Brain pericyte (primary cell): ENCODE data around the gene ZDHHC8.

Experiments
- DNase-seq: peaks from one replicate; pipeline ENCODE4 v3.0.0-alpha.2; 2012; ENCODE audit warnings: low read depth, low spot score

ZDHHC8 gene

DNA sequence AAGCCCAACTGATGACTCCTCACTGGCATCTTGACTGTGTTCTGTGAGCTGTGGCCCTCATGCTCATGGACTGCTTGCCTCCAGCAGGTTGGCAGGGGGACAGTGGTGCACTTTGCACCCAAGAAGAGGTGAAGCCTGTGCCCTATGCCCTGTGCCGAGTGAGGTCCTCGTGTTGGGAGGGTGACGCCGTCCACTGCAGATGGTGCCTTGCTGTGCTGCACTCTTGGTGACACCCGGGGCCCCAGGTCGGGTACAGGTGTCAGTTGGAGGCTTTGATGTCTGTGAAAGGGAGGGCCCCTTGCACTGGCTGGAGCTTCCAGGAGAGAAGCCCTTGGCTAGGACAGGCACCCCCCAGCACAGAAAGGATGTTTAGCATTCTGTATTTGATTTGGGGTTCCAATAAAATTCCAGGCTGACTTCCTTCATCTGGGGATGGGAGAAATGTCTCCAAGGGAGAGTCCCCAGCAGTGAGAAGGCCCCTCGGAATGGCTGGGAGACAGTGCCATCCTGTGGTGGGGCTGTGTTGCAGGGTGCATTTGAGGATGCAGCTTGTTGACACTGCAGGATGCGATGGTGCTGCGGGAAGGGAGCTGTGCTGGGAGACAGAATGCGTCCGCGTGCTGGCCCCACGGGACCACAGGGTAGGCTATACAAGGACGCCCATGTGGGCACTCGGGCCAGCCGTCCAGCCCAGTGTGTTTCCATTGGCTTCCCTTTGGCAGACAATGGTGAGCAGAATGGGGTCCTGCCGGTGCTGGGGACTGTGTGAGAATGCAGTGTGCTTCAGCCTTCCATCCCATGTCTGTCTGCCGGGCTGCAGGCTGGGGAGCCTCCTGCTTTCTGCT lies 2.5 kb upstream of the ZDHHC8 start:
- DNase-seq = no peak

DNA sequence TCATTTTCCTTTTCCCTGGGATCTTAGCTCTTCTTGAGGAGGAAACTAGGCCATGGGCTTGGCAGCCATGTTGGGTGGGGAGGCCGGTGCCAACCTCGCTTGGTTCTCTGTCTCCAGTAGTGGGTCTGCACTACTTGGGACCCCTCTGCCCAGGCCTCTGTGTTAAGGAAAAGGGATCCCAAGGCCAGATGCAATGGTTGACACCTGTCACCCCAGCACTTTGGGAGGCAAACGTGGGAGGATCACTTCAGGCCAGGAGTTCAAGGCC lies 1.9 kb upstream of the ZDHHC8 start:
- DNase-seq = no peak

DNA sequence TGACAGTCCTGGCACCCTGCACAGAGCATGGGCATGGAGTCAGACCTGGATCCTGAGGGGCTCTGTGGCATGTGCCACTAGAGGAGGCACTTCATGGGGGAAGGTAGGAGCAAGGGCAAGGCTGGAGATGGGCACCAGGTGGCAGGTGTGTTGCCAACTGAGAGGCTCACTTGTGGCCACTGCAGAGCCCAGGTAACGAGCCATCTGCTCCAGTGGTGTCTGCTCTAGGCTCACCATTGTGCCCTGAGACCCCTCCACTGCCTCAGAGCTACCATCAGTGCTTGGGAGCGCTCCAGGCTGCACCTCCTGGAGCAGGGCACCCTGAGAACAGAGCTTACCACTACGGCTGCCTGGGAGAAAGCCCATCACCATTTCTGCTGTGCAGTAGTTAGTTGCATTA lies 1.3 kb upstream of the ZDHHC8 start:
- no peak for DNase-seq

DNA sequence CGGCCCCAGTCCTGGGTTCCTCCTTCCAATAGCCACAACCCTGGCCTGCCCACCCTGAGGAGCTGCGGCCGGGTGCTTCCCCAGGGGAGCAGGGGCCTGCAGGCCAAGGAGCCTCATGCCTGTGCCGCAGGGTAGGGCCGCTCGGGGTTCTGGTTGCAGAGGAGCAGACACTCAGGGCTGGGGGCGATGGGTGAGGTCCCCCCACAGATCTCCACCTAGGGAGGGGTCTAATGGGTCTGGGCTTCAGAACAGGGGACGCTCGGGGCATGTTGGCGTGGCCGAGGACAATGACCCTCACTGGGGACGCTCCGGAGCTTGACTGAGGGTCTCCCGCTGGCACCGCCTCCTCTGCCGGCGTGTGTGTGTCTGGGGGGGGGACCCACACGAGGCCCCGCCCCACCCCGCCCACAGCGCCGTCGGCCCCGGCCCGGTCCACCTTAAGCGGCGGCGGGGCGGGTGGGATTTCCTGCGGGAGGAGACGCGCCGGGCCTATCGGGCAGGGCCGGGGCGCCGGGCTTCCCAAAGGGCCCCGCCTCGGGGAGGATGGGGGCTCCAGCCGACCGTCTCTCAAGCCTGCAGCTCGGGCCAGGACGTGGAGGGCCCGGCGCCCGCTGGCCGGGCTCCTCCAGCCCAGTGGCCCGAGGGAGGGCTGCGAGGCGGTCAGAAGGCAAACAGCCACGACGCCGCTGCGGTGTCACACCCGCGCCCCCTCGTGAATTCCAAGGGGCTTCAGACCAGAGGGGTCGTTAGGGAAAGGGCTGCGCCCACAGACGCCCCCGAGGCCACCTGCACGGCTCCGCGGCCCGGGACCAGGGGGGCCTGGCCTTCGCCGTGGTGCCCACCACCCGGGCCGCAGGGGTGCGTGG lies 640 bp upstream of the ZDHHC8 start:
- no peak for DNase-seq

DNA sequence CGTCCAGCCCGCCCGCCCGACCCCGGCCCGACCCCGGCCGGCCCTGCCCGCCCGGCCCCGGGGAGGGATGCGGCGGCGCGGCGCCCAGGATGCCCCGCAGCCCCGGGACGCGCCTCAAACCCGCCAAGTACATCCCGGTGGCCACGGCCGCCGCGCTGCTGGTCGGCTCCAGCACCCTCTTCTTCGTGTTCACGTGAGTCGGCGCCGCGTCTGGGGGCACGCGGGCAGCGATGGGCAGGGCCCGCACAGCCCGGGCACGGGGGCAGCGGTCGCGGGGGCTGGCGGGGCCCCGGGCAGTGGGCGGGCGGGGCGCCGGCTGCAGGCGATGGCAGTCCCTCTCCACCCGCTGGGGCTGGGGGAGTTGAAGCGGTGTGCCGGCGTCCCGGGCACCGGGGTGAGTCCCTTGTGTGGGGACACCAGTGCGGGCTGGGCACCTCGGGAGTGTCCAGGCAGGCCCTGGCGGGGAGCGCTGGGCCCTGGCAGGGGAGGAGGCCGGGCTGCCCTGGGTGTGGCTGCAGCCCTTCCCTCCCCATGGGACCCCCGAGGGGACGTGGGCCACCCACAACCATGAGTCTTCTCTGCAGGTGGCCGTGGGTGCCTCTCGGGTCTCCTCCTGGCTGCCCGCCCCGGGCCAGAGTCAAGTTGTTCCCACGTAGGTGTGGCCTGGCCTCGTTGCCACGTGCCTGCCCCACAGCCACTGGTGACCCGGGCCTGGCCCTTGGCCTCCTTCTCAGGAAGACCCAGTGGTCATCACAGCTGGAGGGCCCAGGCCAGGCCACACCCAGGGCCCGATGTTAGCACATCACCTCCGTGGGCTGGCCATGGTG lies 468 bp downstream of the ZDHHC8 start:
- no peak for DNase-seq

DNA sequence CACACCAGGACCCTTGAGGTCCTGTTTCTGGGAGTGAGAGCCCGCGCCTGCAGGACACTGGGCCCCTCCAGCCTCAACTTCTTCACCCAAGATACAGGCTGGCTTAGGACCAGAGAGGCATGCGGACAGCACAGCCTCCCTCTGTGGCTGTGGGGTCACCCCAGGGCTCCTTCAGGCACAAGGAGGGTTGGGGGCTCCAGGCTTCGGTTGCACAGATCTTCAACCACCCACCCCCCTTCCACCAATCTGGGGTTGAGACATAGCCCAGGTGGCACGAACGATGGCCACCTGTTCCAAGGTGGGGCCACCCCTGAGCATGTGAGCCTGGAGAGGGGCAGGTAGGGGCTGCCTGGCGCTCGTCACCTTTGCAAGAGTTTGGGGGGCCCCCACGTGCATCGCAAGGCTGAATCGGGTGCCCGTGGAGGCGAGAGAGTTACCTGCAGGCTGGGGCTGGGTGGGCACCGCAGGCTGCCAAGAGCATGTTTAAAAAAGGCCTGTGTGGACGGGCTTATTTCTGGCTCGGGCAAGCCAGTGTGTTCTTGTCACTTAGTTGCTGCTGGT lies 1.2 kb downstream of the ZDHHC8 start:
- DNase-seq = no peak

DNA sequence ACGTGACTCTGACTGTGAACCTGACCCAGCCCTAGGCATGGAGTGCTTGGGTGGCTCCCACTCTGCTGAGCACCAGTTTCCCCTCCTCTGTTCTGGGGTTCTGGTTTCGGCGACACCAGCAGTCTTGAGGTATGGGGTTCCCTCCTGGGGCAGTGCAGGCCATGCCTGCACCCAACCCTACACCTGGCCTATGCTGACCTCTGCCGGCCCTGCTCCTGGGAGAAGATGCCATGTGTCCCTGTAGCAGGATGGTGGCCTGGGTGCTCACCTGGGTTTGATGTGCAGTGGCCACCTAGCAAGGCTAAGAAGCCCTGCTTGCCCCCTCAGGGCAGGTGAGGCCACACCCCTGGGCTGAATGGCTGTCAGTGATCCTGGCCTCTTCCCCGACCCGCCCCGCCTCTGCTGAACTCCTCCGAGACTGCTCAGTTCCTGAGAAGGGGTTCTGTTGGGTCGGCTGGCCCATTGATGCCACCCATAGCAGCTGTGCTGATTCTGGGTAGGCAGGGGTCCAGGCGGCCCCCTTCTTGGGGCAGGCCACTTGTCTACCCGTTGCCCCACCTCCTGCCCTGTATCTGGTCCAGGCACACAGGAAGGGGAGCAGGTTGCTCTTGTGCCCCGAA lies 2.4 kb downstream of the ZDHHC8 start:
- DNase-seq = no peak

DNA sequence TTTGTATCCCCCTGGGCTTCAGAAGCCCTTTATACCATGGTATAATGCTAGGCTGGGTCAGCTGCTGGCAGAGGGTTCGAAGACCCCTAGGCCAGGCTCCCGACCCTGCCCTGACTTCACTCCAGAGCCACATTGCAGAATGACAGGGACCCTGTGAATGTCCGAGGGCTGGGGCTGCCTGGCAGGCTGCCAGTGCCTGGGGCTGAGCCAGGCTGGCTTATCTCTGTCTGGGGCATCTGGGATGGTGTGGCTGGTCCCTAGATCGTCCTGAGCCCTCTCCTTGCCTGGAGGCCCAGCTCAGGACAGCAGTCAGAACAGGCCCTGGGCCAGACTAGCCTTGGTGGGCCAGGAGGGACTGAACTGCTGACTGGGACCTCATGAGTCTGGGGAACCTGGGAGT lies 3.7 kb downstream of the ZDHHC8 start:
- DNase-seq = no peak

DNA sequence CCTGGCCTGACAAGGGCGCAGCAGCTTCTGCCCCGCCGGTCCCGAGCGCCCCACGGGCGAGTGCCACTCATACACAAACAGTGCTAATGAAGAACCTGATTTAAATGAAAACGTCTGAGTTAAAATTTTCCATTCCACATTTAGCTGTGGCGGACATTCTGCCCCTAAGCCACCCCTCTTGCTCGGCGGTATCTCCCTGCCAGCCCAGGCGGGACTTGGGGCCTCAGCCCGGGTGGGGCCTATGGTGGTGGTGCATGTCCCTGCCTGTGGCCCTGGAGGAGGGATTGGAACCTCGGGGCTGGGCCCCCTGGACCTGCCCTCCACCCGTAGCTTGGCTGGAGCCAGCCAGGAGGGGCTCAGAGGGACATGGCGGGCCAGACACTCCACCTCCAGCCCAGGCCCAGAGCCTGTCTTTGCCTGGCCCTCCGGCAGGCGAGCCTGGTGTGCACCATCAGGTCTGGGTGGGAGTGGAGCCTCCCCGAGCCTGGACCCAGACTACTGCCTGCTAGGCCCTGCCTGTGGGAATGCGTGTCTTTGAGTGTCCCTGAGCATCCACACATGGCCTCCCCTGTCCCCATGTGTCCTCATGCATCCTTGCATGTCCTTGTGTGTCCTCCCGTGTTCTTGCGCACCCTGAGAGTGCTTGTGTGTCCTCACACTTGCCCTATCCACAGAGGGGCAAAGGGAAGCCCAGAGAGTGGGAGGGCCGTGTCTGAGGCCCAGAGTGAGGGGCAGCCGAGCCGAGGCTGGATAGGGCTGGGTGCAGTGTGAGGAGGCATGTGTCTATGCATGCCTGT lies 4.4 kb downstream of the ZDHHC8 start:
- no peak for DNase-seq

DNA sequence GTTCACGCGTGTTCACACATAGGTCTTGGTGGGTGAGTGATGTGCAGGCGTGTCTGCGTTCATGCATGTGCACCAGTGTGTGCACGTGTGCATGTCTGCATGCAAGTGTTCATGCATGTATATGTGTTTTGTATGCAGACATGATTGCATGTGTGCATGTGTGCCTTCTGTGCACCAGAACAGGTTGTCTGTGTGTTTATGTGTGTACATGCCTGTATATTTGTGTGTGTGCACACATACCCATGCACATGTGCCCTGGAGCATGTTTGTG lies 4.9 kb downstream of the ZDHHC8 start:
- DNase-seq = no peak

DNA sequence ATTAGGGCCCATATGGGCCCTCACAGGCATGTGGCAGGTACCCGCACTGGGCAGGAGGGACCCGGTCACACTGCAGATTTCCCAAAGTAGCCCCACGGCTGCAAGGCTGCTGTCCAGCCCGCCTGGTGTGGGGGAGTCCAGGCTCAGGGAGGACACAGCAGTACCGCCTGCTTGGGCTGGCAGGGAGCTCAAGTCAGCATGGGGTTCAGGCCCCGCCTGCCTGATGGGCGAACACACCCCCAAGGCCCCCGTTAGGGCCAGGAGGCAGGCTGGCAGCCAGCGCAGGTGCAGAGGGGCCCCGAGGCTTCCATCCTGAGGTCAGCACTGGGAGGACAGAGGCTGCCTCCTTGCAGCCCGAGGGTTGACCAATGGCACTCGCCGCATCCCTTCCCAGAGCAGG lies 5.5 kb downstream of the ZDHHC8 start:
- DNase-seq = no peak

DNA sequence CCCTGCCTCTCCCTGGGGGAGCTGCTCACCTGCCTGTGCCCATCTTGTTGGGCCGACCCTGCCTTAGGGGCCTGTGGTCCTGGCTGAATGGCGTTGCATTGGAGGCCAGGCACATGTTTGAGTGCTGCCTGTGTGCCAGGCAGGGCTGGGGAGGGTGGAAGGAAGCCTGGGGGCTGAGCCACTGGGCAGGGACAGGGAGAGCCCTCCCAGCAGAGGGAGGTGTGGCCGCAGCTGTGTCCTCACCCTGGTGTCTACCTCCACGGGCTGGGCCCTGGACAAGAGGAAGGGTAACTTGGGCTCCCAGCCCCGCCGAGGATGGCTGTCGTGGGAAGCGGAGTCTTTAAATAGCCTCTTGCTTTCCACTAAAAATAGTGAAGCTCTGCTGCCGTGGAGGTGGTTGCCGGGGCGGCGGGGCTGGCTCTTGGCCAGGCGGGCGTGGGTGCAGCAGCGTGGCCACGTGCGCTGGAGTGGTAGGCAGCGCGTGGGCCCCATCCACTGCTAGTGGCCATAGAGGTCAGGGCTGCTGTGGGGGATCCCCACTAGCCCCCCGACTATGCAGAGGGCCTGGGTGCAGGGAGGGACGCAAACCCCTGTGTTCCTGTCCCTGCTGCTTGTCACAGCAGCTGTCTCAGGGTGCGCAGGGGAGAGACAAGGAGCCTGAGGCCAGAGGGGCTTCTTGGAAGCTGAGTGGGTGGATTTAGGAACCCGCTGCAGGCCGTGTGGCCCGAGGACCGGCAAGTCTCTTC lies 6.2 kb downstream of the ZDHHC8 start:
- DNase-seq = no peak

DNA sequence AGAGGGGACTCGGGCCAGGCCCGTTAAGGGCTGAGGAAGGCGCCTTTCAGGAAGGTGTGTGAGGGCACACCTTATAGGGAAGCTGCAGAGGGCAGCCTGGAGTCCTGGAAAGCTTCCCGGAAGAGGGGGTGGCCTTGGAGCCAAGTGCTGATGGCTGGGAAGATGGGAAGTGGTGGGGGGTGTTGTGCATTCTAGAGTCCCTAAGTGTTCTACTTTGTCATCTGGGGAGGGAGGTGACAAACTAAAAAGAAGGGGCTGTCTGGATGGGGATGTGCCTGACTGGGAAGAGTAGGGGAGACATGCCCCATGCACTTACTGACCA lies 6.8 kb downstream of the ZDHHC8 start:
- no peak for DNase-seq

DNA sequence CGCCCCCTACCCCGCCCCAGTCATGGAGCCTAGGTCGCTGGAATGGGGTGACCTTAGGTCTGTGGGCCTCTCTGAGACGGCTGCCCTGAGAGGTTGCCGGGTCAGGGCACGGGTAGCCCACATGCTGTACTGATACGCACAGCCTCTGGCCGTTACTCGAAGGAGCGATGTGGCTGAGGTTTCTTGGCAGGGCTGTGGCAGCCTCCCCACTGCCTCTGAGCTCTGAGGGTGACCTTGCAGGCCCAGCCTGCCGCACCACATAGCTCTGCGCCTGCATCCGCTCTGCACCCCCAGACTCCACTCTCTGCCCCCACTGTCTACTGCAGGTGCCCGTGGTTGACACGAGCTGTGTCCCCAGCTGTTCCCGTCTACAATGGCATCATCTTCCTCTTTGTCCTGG lies 7.3 kb downstream of the ZDHHC8 start:
- DNase-seq = no peak

DNA sequence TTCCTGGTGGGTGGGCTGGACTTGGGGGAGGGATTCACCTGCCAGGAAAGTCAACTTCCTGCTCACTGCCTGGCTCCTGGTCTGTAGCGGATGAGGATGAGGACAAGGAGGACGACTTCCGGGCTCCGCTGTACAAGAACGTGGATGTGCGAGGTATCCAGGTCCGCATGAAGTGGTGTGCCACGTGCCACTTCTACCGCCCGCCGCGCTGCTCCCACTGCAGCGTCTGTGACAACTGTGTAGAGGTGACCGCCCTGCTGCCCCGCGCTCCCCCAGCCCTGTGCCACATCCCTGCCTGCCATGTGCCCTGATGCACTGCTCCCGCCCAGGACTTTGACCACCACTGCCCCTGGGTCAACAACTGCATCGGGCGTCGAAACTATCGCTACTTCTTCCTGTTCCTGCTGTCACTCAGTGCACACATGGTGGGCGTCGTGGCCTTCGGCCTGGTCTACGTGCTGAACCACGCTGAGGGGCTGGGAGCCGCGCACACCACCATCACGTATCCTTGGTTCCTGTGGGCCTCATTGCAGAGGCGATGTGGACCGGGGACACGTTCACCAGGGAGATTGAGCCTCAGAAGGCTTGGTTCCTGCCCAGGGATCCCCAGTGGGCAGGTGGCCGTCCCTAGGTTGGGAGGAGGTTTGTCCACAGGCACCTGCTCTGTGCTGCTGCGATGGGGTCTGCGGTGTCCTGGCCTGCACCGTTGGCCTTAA lies 7.9 kb downstream of the ZDHHC8 start:
- DNase-seq = no peak

DNA sequence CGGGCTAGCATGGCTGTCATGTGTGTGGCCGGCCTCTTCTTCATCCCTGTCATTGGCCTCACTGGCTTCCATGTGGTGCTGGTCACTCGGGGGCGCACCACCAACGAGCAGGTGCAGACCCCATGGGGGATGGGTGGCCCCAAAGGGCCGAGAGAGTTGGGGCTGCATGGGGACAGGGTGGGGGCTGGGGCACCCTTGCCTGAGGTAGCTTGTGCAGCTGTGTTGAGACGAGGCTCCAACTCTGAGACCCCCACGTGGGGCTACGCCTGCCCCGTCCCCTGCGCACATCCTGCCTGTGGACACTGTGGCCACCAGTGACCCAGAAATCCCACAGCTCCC lies 8.5 kb downstream of the ZDHHC8 start:
- DNase-seq = no peak

DNA sequence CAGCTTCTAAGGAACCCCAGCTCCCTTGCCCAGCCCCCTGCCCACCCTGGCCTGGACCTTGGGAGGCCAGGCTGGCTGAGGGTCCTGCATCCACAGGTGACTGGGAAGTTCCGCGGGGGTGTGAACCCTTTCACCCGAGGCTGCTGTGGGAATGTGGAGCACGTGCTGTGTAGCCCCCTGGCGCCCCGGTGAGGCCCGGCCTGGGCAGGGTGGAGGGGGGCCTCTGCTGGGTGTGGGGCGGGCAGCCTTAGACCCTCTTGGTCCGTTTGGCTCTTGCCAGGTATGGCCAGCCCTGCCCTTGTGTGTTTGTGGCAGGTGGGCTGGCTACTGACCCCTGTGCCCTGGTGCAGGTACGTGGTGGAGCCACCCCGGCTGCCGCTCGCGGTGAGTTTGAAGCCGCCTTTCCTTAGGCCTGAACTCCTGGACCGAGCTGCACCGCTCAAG lies 8.9 kb downstream of the ZDHHC8 start:
- DNase-seq = no peak

DNA sequence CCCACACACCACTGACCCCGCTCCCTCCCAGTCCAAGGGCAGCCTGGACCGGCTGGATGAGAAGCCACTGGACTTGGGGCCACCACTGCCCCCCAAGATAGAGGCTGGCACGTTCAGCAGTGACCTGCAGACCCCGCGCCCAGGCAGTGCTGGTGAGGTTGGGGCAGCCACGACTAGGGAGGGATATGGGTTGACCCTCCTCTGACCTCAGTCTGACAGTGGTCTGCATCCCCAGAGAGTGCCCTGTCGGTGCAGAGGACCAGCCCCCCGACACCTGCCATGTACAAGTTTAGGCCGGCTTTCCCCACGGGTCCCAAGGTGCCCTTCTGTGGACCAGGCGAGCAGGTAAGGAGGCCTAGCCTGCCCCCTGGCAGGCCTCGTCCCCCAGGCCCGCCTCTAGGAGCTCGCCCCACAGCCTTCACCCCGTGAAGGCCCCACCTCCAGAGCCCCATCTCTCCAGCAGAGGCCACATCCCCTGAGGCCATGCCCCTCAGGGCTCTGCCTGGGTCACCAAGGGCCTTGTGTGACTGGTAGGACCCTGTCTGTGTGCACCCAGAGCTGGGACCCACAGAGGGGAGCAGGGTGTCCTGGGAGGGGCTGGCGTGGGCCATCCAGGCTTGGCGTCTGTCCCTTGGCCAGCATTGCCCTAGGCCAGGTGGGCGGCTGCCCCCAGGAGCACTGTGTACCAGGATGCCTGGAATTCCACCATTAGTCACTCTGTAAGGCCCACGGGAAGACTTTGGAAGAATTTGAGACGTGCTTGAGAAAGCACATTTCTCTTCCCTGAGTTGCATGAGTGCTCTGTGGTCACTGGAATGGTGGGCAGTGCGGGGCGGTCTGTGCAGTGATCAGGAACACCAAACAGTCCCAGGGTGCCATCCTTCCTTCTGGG lies 9.8 kb downstream of the ZDHHC8 start:
- no peak for DNase-seq
